HepG2 (cell line): ENCODE measurements around the gene RBP5. TPM values are rescaled to one million over a fixed set of nuclear protein-coding genes. Genes with fewer than 3 reads are reported as not detected.
A peak's percentile ranks its signal among the peaks of the same experiment; 100 is the strongest.

Experiments used
- ATF5 ChIP-seq: sonication (generic); formaldehyde crosslinking; IDR thresholded peaks from 2 replicates; pipeline ENCODE4 v1.4.0; 2020; ENCODE audit warnings: mild to moderate bottlenecking, low read depth, missing genetic modification reagents
- CHCHD3 ChIP-seq: sonication (generic); formaldehyde crosslinking; IDR thresholded peaks from 2 replicates; pipeline ENCODE4 v1.8.0; 2022; ENCODE audit warnings: mild to moderate bottlenecking, missing genetic modification reagents, moderate library complexity
- EHMT2 ChIP-seq: fragments of 200-600 bp; sonication (generic); IDR thresholded peaks from 2 replicates; pipeline ENCODE4 v1.7.0; 2017; ENCODE audit warnings: antibody characterized with exemption, low read depth, low read length, borderline replicate concordance
- FOXJ3 ChIP-seq: sonication (generic); formaldehyde crosslinking; IDR thresholded peaks from 2 replicates; pipeline ENCODE4 v1.4.0; 2020; ENCODE audit warnings: missing genetic modification reagents, mild to moderate bottlenecking, borderline replicate concordance
- HMG20B ChIP-seq: conservative IDR thresholded peaks from 2 replicates; pipeline ENCODE4 v1.6.1; 2016; ENCODE audit warnings: missing genetic modification reagents, missing compliant biosample characterization
- HNRNPLL ChIP-seq: fragments of 200-400 bp; formaldehyde crosslinking; IDR thresholded peaks from 2 replicates; pipeline ENCODE4 v1.6.1; 2017; ENCODE audit warnings: mild to moderate bottlenecking, low read depth, low read length; ENCODE audit not compliant: poor library complexity, severe bottlenecking
- KLF6 ChIP-seq: IDR thresholded peaks from 2 replicates; pipeline ENCODE4 v1.8.0; 2016; ENCODE audit warnings: missing biosample characterization, missing genetic modification reagents
- NFRKB ChIP-seq: fragments of 450-650 bp; IDR thresholded peaks from 2 replicates; pipeline ENCODE4 v1.6.1; 2017
- NKX3-1 ChIP-seq: sonication (generic); formaldehyde crosslinking; IDR thresholded peaks from 2 replicates; pipeline ENCODE4 v1.5.0; 2020; ENCODE audit warnings: missing genetic modification reagents
- RAD51 ChIP-seq: fragments of 450-650 bp; IDR thresholded peaks from 2 replicates; pipeline ENCODE4 v1.6.1; 2016; ENCODE audit warnings: borderline replicate concordance
- SNAPC2 ChIP-seq: sonication (generic); formaldehyde crosslinking; IDR thresholded peaks from 2 replicates; pipeline ENCODE4 v1.8.1; 2022; ENCODE audit warnings: mild to moderate bottlenecking, missing genetic modification reagents
- TEAD2 ChIP-seq: sonication (generic); formaldehyde crosslinking; IDR thresholded peaks from 2 replicates; pipeline ENCODE4 v1.9.0; 2021; ENCODE audit warnings: missing genetic modification reagents
- ZBTB3 ChIP-seq: sonication (generic); formaldehyde crosslinking; IDR thresholded peaks from 2 replicates; pipeline ENCODE4 v1.4.0; 2020; ENCODE audit warnings: low read depth, mild to moderate bottlenecking, moderate library complexity, missing genetic modification reagents, borderline replicate concordance
- ZFP41 ChIP-seq: sonication (generic); formaldehyde crosslinking; IDR thresholded peaks from 2 replicates; pipeline ENCODE4 v1.4.0; 2020; ENCODE audit warnings: mild to moderate bottlenecking, missing genetic modification reagents, borderline replicate concordance
- ZFP82 ChIP-seq: sonication (generic); formaldehyde crosslinking; IDR thresholded peaks from 2 replicates; pipeline ENCODE4 v1.5.1; 2020; ENCODE audit warnings: mild to moderate bottlenecking, missing genetic modification reagents, borderline replicate concordance
- ZMAT5 ChIP-seq: sonication (generic); formaldehyde crosslinking; IDR thresholded peaks from 2 replicates; pipeline ENCODE4 v1.5.0; 2020; ENCODE audit warnings: mild to moderate bottlenecking, low read depth, missing genetic modification reagents, borderline replicate concordance
- ZNF260 ChIP-seq: sonication (generic); formaldehyde crosslinking; IDR thresholded peaks from 2 replicates; pipeline ENCODE4 v1.4.0; 2020; ENCODE audit warnings: missing genetic modification reagents, low read depth, mild to moderate bottlenecking, borderline replicate concordance
- ZNF513 ChIP-seq: sonication (generic); formaldehyde crosslinking; conservative IDR thresholded peaks from 2 replicates; pipeline ENCODE4 v1.5.0; 2020; ENCODE audit warnings: missing genetic modification reagents
- ZNF616 ChIP-seq: sonication (generic); formaldehyde crosslinking; IDR thresholded peaks from 2 replicates; pipeline ENCODE4 v1.5.0; 2020; ENCODE audit warnings: low read depth, mild to moderate bottlenecking, missing genetic modification reagents
- ZNF674 ChIP-seq: sonication (generic); formaldehyde crosslinking; IDR thresholded peaks from 2 replicates; pipeline ENCODE4 v1.5.0; 2020; ENCODE audit warnings: low read depth, mild to moderate bottlenecking, missing genetic modification reagents
- ZNF713 ChIP-seq: sonication (generic); formaldehyde crosslinking; IDR thresholded peaks from 2 replicates; pipeline ENCODE4 v1.4.0; 2020; ENCODE audit warnings: mild to moderate bottlenecking, missing genetic modification reagents
- ZNF749 ChIP-seq: sonication (generic); formaldehyde crosslinking; IDR thresholded peaks from 2 replicates; pipeline ENCODE4 v1.8.0; 2022; ENCODE audit warnings: mild to moderate bottlenecking, missing genetic modification reagents, moderate library complexity, borderline replicate concordance
- ZNF770 ChIP-seq: sonication (generic); formaldehyde crosslinking; IDR thresholded peaks from 2 replicates; pipeline ENCODE4 v1.5.0; 2020; ENCODE audit warnings: mild to moderate bottlenecking, missing genetic modification reagents
- ZNF772 ChIP-seq: sonication (generic); formaldehyde crosslinking; IDR thresholded peaks from 2 replicates; pipeline ENCODE4 v1.5.0; 2020; ENCODE audit warnings: mild to moderate bottlenecking, missing genetic modification reagents
- ZSCAN12 ChIP-seq: sonication (generic); formaldehyde crosslinking; IDR thresholded peaks from 2 replicates; pipeline ENCODE4 v1.9.0; 2021; ENCODE audit warnings: mild to moderate bottlenecking, missing genetic modification reagents
- polyA plus RNA-seq, 8 experiments: library from polyadenylated mRNA; depleted of rRNA in 3 of 8; stranded (reverse) in 7 of 8; unstranded in 1 of 8; fragments of >200 nt; fragmentation: Illumina TruSeq in 4 of 8; extraction: Trizol in 4 of 8; gene quantifications; 2 replicates each; pipeline versions ENCODE4 v1.2.1 to v1.2.3, GENCODE V29; 2011 to 2016; ENCODE audit warnings: low read depth in 4 of 8, missing spikeins in 1 of 8, mixed read lengths in 1 of 8; ENCODE audit not compliant: insufficient read depth in 1 of 8
- total RNA-seq, 5 experiments: library from RNA; depleted of rRNA; stranded (reverse); fragments of >200 nt; fragmentation: Illumina TruSeq; extraction: Trizol; gene quantifications; 2 replicates each; pipeline ENCODE4 v1.2.3, GENCODE V29; 2016; ENCODE audit warnings: low read depth in 1 of 5

RBP5 gene
- total and polyA plus RNA-seq, 2 of the 13 experiments (the other 11 are each of a cell fraction or from before 2014, with no cell fraction given), result 13.8 to 19.8 TPM

- TF ChIP-seq ZNF616 (peak; percentile 34; the same call in 1 of the 2 replicates), HMG20B (CRISPR knock-in tag) (no peak), ZNF770 (no peak), KLF6 (CRISPR knock-in tag) (no peak; the same call in 1 of the 2 replicates), TEAD2 (CRISPR knock-in tag) (no peak), ZFP41 (no peak), SNAPC2 (CRISPR knock-in tag) (0 out of 2 replicates have a peak, but pooled peaks have one; percentile 47), ZNF749 (CRISPR knock-in tag) (no peak), ZNF513 (CRISPR knock-in tag) (no peak), ZNF674 (CRISPR knock-in tag) (0 out of 2 replicates have a peak, but pooled peaks have one; percentile 43), HNRNPLL (peak; percentile 24), ZNF772 (CRISPR knock-in tag) (no peak), FOXJ3 (CRISPR knock-in tag) (no peak), ATF5 (CRISPR knock-in tag) (no peak), RAD51 (no peak), CHCHD3 (CRISPR knock-in tag) (no peak), ZNF260 (CRISPR knock-in tag) (no peak), ZBTB3 (CRISPR knock-in tag) (no peak), ZMAT5 (CRISPR knock-in tag) (no peak), ZSCAN12 (no peak), NFRKB (no peak), NKX3-1 (no peak), ZNF713 (CRISPR knock-in tag) (no peak; the same call in 1 of the 2 replicates), ZFP82 (CRISPR knock-in tag) (no peak), EHMT2 (no peak)
These were observed 618 bp downstream of the RBP5 start (continued) for GRCh38 chr12:7127916-7128626.
